Stomach (tissue), 9 donors: ENCODE results near the gene RTL10. TPM values are rescaled to one million over a fixed set of nuclear protein-coding genes. Genes with fewer than 3 reads are reported as not detected.

ENCODE experiments used
- DNase-seq, 2 donors: peaks; one replicate each; pipeline versions ENCODE4 v3.0.0 to v3.0.0-alpha.2; 2013 to 2019
- H3K27ac ChIP-seq, 5 donors: fragments of 200-600 bp in 4 of 5; sonication (generic) in 4 of 5; one replicate each; pipeline ENCODE4 v1.5.1; 2013 to 2019; ENCODE audit warnings: mild to moderate bottlenecking in 1 of 5, moderate library complexity in 1 of 5
- H3K27me3 ChIP-seq, 3 donors: fragments of 200-600 bp; sonication (generic); one replicate each; pipeline ENCODE4 v1.5.1; 2017 to 2019; ENCODE audit warnings: mixed run types in 1 of 3
- H3K36me3 ChIP-seq, 4 donors: fragments of 200-600 bp; sonication (generic); 1 replicate in 3 of 4; 2 replicates in 1 of 4; pipeline ENCODE4 v1.5.1; 2016 to 2019
- H3K4me1 ChIP-seq, 4 donors: fragments of 200-600 bp; sonication (generic); one replicate each; pipeline ENCODE4 v1.5.1; 2016 to 2019
- H3K4me3 ChIP-seq, 4 donors: fragments of 200-600 bp; sonication (generic) in 3 of 4; one replicate each; pipeline ENCODE4 v1.5.1; 2016 to 2019; ENCODE audit warnings: mild to moderate bottlenecking in 1 of 4
- H3K9me3 ChIP-seq, 4 donors: fragments of 200-600 bp; sonication (generic); one replicate each; pipeline ENCODE4 v1.5.1; 2016 to 2019
- EP300 ChIP-seq: sonication (generic); formaldehyde crosslinking; IDR thresholded peaks from one replicate; pipeline ENCODE4 v1.6.1; 2017; ENCODE audit warnings: antibody characterized with exemption
- POLR2A ChIP-seq, 4 donors: fragments of 450-650 bp; IDR thresholded peaks; one replicate each; pipeline ENCODE4 v1.6.1; 2016; ENCODE audit warnings: antibody characterized with exemption in 4 of 4, control low read depth in 2 of 4, mild to moderate bottlenecking in 1 of 4, moderate library complexity in 1 of 4
- POLR2AphosphoS5 ChIP-seq, 3 donors: sonication (generic); formaldehyde crosslinking; IDR thresholded peaks; one replicate each; pipeline ENCODE4 v1.6.1; 2016; ENCODE audit warnings: antibody characterized with exemption in 3 of 3
- WGBS, 5 donors: extraction: QIAGEN DNeasy Blood & Tissue Kit in 3 of 5; methylation state at CpG; one replicate each; pipeline versions ENCODE4 v1.1.5 to v1.1.7; 2013 to 2018; 5-methylcytosine and 5-hydroxymethylcytosine counted together
- intact Hi-C: fragments of 100-400 bp; cut with DNase I; formaldehyde crosslinking; loops from one replicate; pipeline ENCODE4 v1.15.1; 2023; ENCODE audit warnings: low total_unique reads
- polyA plus RNA-seq, 3 donors: library from polyadenylated mRNA; stranded (reverse); fragments of 200-250 nt; gene quantifications; one replicate each; pipeline ENCODE4 v1.2.3, GENCODE V29; 2013
- total RNA-seq, 5 donors: library from RNA; depleted of rRNA; stranded (reverse); fragments of >200 nt; gene quantifications; one replicate each; pipeline versions ENCODE4 v1.1.0 to v1.2.3, GENCODE V29; 2014 to 2016
- TF ChIP-seq, protein P1 (sequence below), 7 experiments: fragments of 450-650 bp in 4 of 7; fragments of 200-600 bp in 3 of 7; sonication (generic) in 3 of 7; IDR thresholded peaks; one replicate each; pipeline ENCODE4 v1.5.1; 2016 to 2019; ENCODE audit warnings: antibody characterized with exemption in 7 of 7, control low read depth in 2 of 7, mild to moderate bottlenecking in 1 of 7
- donor health status: healthy with polysubstance abuse.
- donor health status: Bipolar disorder and iron deficiency.
- donor health status: healthy.

RTL10 gene
- total and polyA plus RNA-seq, 8 donors: 1.7 to 28.1 (median 8.4) TPM

GRCh38 chr22:19866665-19867009, 12.0 kb upstream of the RTL10 start:
- intact Hi-C loops: no loop called here
- no peak overlapping the region for H3K27ac ChIP-seq
- no peaks in the 10 kb centered on the region for H3K36me3 ChIP-seq
- 86 to 95% (median 93%) methylated on average over 3 of the region's 3 CpGs for WGBS, 5 donors
- no peaks in the 10 kb centered on the region for H3K4me1 ChIP-seq
- no peaks in the 10 kb centered on the region for H3K9me3 ChIP-seq
- H3K4me3 ChIP-seq: no peak overlapping the region
- TF ChIP-seq POLR2AphosphoS5 (IDR thresholded peaks at IDR 0.05) (no peak), EP300 (no peak), POLR2A (IDR thresholded peaks at IDR 0.05) (no peak)
- TF ChIP-seq, protein P1, sequence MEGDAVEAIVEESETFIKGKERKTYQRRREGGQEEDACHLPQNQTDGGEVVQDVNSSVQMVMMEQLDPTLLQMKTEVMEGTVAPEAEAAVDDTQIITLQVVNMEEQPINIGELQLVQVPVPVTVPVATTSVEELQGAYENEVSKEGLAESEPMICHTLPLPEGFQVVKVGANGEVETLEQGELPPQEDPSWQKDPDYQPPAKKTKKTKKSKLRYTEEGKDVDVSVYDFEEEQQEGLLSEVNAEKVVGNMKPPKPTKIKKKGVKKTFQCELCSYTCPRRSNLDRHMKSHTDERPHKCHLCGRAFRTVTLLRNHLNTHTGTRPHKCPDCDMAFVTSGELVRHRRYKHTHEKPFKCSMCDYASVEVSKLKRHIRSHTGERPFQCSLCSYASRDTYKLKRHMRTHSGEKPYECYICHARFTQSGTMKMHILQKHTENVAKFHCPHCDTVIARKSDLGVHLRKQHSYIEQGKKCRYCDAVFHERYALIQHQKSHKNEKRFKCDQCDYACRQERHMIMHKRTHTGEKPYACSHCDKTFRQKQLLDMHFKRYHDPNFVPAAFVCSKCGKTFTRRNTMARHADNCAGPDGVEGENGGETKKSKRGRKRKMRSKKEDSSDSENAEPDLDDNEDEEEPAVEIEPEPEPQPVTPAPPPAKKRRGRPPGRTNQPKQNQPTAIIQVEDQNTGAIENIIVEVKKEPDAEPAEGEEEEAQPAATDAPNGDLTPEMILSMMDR (IDR thresholded peaks at IDR 0.05): no peak
- H3K27me3 ChIP-seq: no peaks in the 10 kb centered on the region
- no peak for DNase-seq

DNA sequence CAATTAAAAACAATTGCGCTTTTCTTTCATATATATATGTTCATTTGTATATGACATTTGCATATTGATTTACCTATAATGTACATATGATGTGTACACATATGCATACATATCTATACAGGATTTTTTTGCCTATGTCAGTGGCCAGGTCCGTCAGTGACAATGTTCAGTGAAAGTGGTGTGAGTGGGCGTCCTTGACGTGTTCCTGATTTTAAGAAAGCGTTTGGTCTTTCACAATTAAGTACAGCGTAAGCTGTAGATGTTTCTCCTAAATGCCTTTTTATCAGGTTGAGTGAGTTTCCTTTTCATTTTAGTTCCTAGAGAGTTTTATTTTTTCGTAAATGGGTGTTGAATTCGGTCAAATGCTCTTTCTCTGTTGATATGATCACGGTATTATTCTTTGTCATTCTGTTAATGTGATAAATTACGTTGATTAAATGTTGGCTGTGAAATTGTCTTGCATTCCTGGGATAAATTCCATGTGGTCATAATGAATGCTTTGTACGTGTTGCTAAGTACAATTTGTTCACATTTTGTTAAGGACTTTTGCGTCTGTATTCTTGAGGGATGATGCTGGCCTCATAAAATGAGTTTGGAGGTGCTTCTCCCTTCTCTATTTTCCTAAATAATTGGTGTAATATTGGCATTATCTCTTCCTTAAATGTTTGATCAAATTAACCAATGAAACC, 10.6 kb upstream of the RTL10 start:
- intact Hi-C loops: no loop called here
- 62 to 78% (median 75%) methylated on average over 12 of the region's 12 CpGs for WGBS, 5 donors
- peak in 1 of 2 donors; percentile 2 for DNase-seq

DNA sequence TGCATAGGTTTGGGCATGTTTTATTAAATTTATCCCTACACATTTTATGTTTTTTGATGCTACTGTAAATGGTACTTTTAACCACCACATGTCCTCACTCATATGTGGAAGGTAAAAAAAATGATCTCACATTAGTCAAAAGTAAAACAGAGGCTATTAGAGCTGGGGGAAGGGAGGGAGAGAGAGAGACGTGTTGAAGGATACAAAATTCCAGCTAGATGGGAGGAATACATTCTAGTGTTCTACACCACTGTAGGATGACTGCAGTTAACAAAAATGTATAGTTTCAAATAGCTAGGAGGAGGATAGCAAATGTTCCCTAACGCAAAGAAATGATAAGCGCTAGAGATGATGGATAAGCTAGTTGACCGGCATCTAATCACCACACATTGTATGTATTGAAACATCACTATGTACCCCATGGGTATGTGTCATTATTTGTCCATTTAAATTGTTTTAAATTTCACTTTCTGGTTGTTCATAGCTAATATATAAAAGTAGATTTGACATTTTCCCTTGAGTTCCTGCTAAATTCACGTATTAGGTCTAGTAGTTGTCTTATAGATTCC, 9.9 kb upstream of the RTL10 start:
- Histone ChIP-seq H3K4me1 (no peaks in the 10 kb centered on the region), H3K36me3 (no peaks in the 10 kb centered on the region), H3K27me3 (no peaks in the 10 kb centered on the region), H3K4me3 (no peak overlapping the region), H3K27ac (no peak overlapping the region), H3K9me3 (no peaks in the 10 kb centered on the region)
- intact Hi-C loops: no loop called here
- 90 to 96% (median 93%) methylated on average over 5 of the region's 5 CpGs for WGBS, 5 donors
- TF ChIP-seq EP300 (no peak), POLR2AphosphoS5 (IDR thresholded peaks at IDR 0.05) (no peak), POLR2A (IDR thresholded peaks at IDR 0.05) (no peak)
- TF ChIP-seq, protein P1 (IDR thresholded peaks at IDR 0.05): no peak
- no peak for DNase-seq

More for the DNA sequence above, 10.6 kb upstream of the RTL10 start:
- Histone ChIP-seq H3K27me3 (no peaks in the 10 kb centered on the region), H3K36me3 (no peaks in the 10 kb centered on the region), H3K4me1 (no peaks in the 10 kb centered on the region), H3K27ac (no peak overlapping the region), H3K4me3 (no peak overlapping the region), H3K9me3 (no peaks in the 10 kb centered on the region)
- TF ChIP-seq, protein P1 (IDR thresholded peaks at IDR 0.05): no peak
- TF ChIP-seq POLR2A (IDR thresholded peaks at IDR 0.05): no peak
- no peak for TF ChIP-seq EP300

GRCh38 chr22:19863571-19863970, 8.9 kb upstream of the RTL10 start:
- intact Hi-C loops: no loop called here
- H3K27me3 ChIP-seq: no peaks in the 10 kb centered on the region
- no peak for TF ChIP-seq EP300
- no peak for TF ChIP-seq POLR2A (IDR thresholded peaks at IDR 0.05)
- no peak for TF ChIP-seq POLR2AphosphoS5 (IDR thresholded peaks at IDR 0.05)
- TF ChIP-seq, protein P1 (IDR thresholded peaks at IDR 0.05): no peak
- H3K4me3 ChIP-seq: no peak overlapping the region
- H3K27ac ChIP-seq: no peak overlapping the region
- H3K9me3 ChIP-seq: no peaks in the 10 kb centered on the region
- DNase-seq: no peak
- WGBS, 5 donors: 90 to 96% (median 94%) methylated on average over 5 of the region's 5 CpGs
- H3K4me1 ChIP-seq: no peaks in the 10 kb centered on the region
- no peaks in the 10 kb centered on the region for H3K36me3 ChIP-seq
